ENCODE results near the gene BLM. TPM values are rescaled to one million over a fixed set of nuclear protein-coding genes. Genes with fewer than 3 reads are reported as not detected.

BLM gene
- total RNA-seq, 1 experiment from 2014 or later, result 15.6 TPM

- POLR2A ChIA-PET, result no interaction called here
- H3K27ac Mint-ChIP-seq (ENCODE audit: unreplicated experiment), result no peak overlapping the region
- intact Hi-C loops (cut with micrococcal nuclease; ENCODE audit: unreplicated experiment), result no loop called here
- H3K4me3 ChIP-seq (ENCODE audit: low read depth, low read length), result no peak overlapping the region
- H3K4me1 Mint-ChIP-seq (ENCODE audit: low read depth, unreplicated experiment), result no peaks in the 10 kb centered on the region
- CTCF ChIA-PET, result no interaction called here
- H3K36me3 Mint-ChIP-seq (ENCODE audit: insufficient read depth, unreplicated experiment), result peaks cover 6% of the 10 kb centered on the region
- H3K4me1 ChIP-seq, result no peaks in the 10 kb centered on the region; the same call in 1 of the 2 replicates
- H3K9me3 Mint-ChIP-seq (ENCODE audit: unreplicated experiment), result no peaks in the 10 kb centered on the region
- no peaks in the 10 kb centered on the region for H3K9me3 ChIP-seq
- no peaks in the 10 kb centered on the region for H3K27me3 Mint-ChIP-seq (ENCODE audit: insufficient read depth, unreplicated experiment)
- BruUV-seq (replicated peaks), result no TSS peak
- no peaks in the 10 kb centered on the region for H3K27me3 ChIP-seq (replicated peaks; ENCODE audit: control insufficient read depth, insufficient read depth, low read length)
- DNase-seq, result no peak
- TF ChIP-seq CTCF (IDR thresholded peaks at IDR 0.05; ENCODE audit: insufficient read depth in 1 of 2, low read depth in 1 of 2, low read length in 1 of 2, severe bottlenecking in 1 of 2, unreplicated experiment in 1 of 2), result no peak
- H3K36me3 ChIP-seq (ENCODE audit: control insufficient read depth, insufficient read depth, low read length), result no peaks in the 10 kb centered on the region
- H3K4me3 Mint-ChIP-seq (ENCODE audit: unreplicated experiment), result no peak overlapping the region
Observed at GRCh38 chr15:90750186-90750585, 33.0 kb downstream of the BLM start.

- H3K27me3 ChIP-seq (replicated peaks; ENCODE audit: control insufficient read depth, insufficient read depth, low read length), result no peaks in the 10 kb centered on the region
- Mint-ChIP-seq H3K9me3 (ENCODE audit: unreplicated experiment) (no peaks in the 10 kb centered on the region), H3K4me3 (ENCODE audit: unreplicated experiment) (no peak overlapping the region), H3K36me3 (ENCODE audit: insufficient read depth, unreplicated experiment) (peaks cover 6% of the 10 kb centered on the region), H3K4me1 (ENCODE audit: low read depth, unreplicated experiment) (no peaks in the 10 kb centered on the region), H3K27ac (ENCODE audit: unreplicated experiment) (no peak overlapping the region), H3K27me3 (ENCODE audit: insufficient read depth, unreplicated experiment) (no peaks in the 10 kb centered on the region)
- no peak for DNase-seq
- intact Hi-C loops (cut with micrococcal nuclease; ENCODE audit: unreplicated experiment), result no loop called here
- BruUV-seq (replicated peaks), result no TSS peak
- POLR2A ChIA-PET, result no interaction called here
- H3K36me3 ChIP-seq (ENCODE audit: control insufficient read depth, insufficient read depth, low read length), result no peaks in the 10 kb centered on the region
- CTCF ChIA-PET, result no interaction called here
- TF ChIP-seq CTCF (IDR thresholded peaks at IDR 0.05; ENCODE audit: insufficient read depth in 1 of 2, low read depth in 1 of 2, low read length in 1 of 2, severe bottlenecking in 1 of 2, unreplicated experiment in 1 of 2), result no peak
- H3K9me3 ChIP-seq, result no peaks in the 10 kb centered on the region
- H3K4me1 ChIP-seq, result no peaks in the 10 kb centered on the region; the same call in 1 of the 2 replicates
- H3K4me3 ChIP-seq (ENCODE audit: low read depth, low read length), result no peak overlapping the region
Observed at GRCh38 chr15:90751300-90751825, 34.2 kb downstream of the BLM start.

- intact Hi-C loops (cut with micrococcal nuclease; ENCODE audit: unreplicated experiment), result no loop called here
- H3K4me1 Mint-ChIP-seq (ENCODE audit: low read depth, unreplicated experiment), result no peaks in the 10 kb centered on the region
- peaks cover 16% of the 10 kb centered on the region for H3K36me3 Mint-ChIP-seq (ENCODE audit: insufficient read depth, unreplicated experiment)
- no peak for TF ChIP-seq CTCF (IDR thresholded peaks at IDR 0.05; ENCODE audit: insufficient read depth in 1 of 2, low read depth in 1 of 2, low read length in 1 of 2, severe bottlenecking in 1 of 2, unreplicated experiment in 1 of 2)
- Histone ChIP-seq H3K9me3 (no peaks in the 10 kb centered on the region), H3K4me3 (ENCODE audit: low read depth, low read length) (no peak overlapping the region), H3K27me3 (replicated peaks; ENCODE audit: control insufficient read depth, insufficient read depth, low read length) (no peaks in the 10 kb centered on the region), H3K4me1 (no peaks in the 10 kb centered on the region), H3K36me3 (ENCODE audit: control insufficient read depth, insufficient read depth, low read length) (no peaks in the 10 kb centered on the region)
- no peak overlapping the region for H3K27ac Mint-ChIP-seq (ENCODE audit: unreplicated experiment)
- no peak for DNase-seq
- CTCF ChIA-PET, result no interaction called here
- no TSS peak for BruUV-seq (replicated peaks)
- no peak overlapping the region for H3K4me3 Mint-ChIP-seq (ENCODE audit: unreplicated experiment)
- POLR2A ChIA-PET, result no interaction called here
- H3K9me3 Mint-ChIP-seq (ENCODE audit: unreplicated experiment), result no peaks in the 10 kb centered on the region
- no peaks in the 10 kb centered on the region for H3K27me3 Mint-ChIP-seq (ENCODE audit: insufficient read depth, unreplicated experiment)
Observed at GRCh38 chr15:90756916-90757315, 39.8 kb downstream of the BLM start.
